Stimulated activated CD4-positive, alpha-beta T cell treated with anti-CD3 and anti-CD28 coated beads, Interleukin-4, amount 100 ng/mL, for 48 hours (primary cell): ENCODE data around the gene ARIH1.

ENCODE experiments used
- DNase-seq, 2 donors: peaks; one replicate each; pipeline ENCODE4 v3.0.0-alpha.2; 2020; ENCODE audit warnings: low read depth in 2 of 2

Gene ARIH1

DNA sequence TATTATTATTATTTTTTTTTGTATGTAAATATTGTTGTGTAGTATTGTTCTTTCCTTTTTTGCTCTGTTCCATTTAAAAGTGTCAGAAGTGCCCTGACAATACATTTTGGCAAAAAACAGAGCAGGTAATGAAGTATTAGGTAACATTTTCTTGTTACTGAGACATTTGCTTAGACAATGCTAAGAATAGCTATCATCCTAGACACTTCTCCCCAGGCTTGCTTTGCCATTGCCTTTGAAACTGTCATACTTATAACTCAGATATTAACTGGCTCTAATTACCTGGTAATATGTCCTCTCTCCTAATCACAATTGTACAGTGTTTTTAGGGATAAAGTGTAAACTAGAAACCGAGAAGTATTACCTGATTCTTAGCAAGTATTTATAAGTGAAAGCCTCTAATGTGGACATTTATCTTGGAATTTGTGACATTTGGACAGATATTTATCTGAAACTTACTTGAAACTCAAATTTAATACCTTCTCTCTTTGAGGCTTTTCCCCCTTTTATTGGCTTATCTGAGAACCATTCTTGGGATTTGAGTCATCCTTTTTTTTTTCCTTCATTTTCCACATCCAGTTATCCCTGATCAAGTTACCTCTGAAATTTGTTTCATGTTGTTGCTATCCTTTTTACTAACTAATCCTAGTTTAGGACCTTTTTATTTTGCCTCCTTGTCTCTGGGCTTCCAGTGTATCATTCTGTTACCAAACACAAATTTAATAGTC, 13.1 kb downstream of the ARIH1 start:
- DNase-seq, result no peak

DNA sequence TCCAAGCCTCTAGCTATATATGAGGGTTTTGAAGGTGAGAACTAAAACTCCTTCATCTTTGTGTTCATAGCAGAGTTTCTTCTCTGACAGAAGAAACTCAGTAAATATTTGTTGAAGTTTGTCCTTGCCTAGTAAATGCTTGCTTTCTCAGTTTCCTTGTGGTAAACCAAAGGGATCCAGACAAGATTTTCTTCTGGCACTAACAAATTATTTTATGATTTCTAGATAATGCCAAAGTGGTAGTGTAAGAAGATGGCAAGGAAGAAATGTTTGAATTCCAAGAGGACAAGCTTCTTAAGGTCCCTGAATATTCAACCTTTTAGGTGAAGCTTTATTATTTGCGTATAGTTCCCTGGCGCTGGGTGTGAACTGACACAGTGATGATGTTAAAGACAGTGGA, 14.4 kb downstream of the ARIH1 start:
- no peak for DNase-seq

DNA sequence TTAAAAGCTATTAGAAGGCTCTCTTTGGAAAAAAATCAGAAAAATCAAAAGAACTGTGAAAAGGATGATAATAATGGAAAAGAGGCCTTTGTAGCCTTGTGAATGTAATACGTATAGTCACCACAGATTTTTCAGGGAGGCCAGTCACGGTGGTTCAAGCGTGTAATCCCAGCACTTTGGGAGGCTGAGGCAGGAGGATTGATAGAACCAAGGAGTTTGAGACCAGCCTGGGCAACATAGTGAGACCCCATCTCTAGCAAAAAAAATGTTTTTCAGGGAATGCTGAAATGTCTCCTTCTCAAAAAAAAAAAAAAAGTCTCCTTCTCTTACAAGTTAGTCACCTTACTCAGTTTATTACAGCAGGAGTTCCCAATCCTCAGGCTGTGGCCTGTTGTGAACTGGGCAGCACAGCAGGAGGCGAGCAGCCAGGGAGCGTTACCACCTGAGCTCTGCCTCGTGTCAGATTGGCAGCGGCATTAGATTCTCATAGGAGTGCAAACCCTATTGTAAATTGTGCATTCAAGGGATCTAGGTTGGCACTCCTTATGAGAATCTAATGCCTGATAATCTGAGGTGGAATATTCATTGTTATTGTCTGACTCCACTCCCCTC, 15.9 kb downstream of the ARIH1 start:
- no peak for DNase-seq

DNA sequence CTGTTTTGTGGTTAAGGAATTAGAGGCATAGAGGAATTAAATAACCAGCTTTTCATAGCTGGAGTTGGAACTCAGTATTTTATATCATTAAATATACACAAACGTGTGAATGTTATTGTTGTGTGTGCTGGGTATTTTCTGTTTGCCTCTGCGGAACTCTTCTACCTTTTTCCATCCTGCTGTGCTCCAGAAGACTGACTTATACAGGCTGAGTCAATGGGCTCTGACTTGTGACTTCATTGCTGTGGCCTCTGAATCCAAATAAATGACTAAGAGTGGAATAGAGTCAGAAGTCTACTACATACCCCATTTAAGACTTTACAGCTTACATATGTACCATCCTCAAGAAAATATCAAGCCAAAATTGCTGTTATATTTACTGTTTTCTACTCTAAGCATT, 17.6 kb downstream of the ARIH1 start:
- no peak for DNase-seq

DNA sequence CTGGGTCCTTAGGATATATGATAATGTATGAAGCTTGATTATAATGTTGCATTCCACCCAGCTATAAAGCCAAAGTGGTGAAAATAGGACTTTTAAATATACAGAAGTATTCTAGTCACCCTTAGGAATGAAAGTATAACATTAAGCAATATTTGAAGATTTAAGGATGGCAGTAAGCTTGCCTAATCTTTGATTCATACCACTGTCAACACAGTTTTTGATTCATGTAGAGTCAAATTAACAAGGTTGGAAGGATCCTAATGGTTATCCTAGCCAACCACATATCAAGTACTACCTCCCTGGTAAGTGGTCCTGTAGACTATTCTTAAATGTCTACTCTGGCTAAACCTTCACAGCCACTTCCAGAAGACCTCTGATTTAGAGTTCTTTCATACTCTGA, 18.6 kb downstream of the ARIH1 start:
- DNase-seq, result no peak

DNA sequence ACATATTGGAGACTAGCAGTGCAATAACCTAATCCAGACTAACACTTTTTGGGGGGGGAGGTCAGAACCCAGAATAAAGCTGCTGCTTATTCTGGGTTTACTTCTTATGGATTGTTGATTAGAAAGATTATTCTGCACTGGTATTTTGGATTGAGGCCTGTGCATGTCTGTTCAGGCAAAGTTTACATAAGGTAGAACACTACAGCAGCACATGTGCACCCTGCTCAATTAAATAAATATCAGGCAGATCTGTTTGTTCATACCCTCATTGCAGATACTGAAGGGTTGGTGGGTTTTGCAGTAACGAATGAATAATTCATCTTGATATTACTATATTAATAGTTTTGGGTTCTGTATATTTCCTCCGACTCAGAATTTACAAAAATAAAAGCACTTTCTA, 19.1 kb downstream of the ARIH1 start:
- DNase-seq, result no peak

DNA sequence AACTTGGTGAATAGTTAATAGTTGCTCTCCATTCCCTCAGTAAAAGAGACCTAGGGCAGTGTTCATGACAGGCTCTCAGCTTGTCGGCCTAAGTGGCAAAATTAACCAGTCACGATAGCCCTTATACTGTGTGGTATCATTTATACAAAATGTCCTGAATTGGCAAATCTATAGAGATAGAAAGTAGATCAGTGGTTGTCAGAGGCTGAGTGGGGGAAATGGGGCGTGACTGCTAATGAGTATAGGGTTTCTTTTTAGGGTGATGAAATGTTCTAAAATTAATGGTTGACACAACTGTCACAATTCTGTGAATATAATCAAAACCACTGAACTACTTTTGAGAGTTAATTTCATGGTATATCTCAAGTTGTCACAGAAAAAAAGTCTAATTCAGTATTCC, 20.9 kb downstream of the ARIH1 start:
- DNase-seq, result no peak

DNA sequence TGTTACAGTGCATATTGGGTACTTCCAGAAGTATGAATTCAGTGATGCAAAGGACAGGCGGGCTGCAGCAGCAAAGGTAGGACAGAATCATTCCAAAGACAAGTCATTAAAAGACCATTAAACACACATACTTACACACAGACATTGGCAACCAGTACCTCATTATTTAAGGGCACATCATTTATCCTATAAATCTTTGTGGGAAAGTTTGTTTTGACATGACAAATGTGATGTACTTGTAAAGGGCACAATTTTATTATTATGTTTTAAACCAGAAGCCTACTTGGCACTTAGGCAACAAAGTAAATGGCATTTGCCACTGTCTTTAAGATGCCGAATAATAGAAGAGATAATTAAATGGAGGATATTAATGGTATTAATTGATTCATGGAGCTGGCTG, 22.7 kb downstream of the ARIH1 start:
- no peak for DNase-seq

DNA sequence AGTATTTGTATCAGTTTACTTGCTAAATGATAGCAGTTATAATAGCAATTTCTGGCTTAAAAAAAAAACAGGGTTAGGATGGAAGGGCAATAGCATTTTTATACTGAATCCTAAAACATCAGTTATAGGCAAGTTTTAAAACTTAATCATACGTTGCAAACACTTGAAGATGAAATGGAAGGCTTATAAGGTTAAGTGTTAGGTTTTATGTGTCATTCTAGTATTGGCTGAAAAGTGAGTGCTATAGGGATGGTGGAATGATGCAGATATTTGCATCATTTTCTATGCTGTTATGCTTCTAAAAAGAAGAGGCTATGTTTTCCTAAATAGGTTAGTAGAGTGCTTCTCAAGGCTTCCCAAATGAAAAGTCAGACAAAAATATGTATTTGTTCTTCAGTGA, 23.3 kb downstream of the ARIH1 start:
- no peak for DNase-seq

DNA sequence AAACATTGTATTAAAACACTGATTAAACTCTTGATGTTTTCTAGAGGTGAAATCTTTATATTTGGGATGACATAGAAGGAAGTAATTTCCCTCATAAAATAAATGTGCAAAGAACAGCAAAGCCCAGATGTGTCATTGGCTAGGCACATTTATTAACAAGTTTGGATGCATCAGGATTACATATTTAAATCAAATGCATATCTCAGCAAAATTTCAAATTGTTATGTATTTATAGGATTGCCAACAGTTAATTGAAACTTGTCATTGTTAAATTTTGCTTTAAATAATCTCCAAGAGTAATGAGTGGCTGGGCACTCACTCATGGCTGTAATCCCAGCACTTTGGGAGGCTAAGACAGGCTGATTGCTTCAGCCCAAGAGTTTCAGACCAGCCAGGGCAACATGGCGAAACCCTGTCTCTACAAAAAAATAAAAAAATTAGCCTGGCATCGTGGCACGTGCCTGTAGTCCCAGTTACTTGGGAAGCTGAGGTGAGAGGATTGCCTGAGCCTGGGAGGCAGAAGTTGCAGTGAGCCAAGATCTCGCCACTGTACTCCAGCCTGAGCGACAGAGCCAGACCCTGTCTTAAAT, 28.2 kb downstream of the ARIH1 start:
- no peak for DNase-seq

DNA sequence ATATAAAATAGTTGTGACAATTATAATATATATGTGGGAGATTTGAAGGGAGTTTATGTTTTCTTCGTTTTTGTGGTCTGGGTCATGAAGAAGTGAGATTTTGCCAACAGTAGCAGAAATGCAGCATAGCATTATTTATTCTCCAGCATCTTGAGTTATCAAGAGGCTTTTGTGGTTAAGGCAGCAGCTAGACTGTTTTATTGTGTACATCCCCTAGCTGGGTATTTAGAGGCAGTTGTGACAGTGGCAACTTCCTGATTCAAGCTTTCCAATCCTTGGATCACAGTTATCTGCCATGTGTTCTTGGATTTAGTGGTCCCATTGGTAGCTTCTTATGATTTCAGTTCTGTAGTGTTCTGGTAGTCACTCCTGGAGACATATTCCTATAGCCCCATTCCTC, 29.0 kb downstream of the ARIH1 start:
- DNase-seq, result no peak

DNA sequence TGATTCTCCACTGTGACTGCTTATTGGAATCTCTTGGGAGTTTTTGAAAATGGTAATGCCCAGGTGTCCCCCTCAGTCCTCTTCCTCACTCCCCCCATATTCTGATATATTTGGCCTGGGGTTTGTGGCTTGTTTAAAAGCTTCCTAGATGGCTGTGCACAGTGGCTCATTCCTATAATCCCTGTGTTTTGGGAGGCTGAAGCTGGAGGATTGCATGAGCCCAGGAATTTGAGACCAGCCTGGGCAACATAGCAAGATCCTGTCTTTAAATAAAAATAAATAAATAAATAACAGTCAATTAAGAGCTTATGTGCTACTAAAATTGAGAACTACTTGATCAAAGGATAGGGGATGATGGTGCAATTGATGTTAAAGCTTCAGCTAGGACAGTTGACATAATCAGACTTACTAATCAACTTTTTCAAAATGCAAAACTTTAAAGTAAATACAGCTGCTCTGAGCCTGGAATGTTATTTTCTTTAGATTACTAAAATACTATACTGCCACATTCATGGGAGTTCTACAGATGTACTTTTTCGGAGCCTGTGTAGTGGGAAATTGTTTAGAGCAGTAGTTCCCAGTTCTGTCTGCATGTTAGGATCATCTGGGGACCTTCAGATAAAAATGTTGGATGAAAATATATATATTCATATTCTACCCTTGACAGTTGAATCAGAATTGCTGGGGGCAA, 33.4 kb downstream of the ARIH1 start:
- no peak for DNase-seq

DNA sequence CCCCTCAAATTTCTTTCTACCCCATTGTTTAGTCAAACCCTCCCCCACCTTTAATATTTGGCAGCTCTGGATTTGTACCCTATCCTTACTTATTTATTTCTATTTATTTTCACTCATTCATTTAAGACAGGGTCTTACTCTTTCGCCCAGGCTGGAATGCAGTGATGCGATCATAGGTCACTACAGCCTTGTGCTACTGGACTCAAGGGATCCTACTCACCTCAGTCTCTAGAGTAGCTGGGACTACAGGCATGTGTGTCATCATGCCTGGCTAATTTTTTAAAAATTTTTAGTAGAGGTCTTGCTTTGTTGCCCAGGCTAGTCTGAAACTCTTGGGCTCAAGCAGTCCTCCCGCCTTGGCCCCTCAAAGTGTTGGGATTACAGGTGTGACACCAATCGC, 35.4 kb downstream of the ARIH1 start:
- DNase-seq, result no peak

DNA sequence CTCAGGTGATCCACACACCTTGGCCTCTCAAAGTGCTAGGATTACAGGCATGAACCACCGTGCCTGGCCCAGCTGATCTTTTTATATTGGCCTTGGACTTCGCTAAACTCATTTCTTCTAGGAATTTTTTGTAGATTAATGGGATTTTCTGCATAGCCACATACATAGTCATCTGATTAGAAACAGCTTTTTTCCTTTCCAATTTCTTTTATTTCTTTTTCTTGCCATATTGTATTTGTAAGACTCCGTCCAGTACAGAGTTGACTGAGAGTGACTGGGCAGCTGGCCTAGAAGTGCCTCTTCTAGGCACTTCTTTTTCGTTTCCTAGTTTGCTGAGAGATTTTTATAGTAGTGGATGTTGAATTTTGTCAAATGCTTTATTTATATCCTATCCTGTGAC, 37.4 kb downstream of the ARIH1 start:
- no peak for DNase-seq

DNA sequence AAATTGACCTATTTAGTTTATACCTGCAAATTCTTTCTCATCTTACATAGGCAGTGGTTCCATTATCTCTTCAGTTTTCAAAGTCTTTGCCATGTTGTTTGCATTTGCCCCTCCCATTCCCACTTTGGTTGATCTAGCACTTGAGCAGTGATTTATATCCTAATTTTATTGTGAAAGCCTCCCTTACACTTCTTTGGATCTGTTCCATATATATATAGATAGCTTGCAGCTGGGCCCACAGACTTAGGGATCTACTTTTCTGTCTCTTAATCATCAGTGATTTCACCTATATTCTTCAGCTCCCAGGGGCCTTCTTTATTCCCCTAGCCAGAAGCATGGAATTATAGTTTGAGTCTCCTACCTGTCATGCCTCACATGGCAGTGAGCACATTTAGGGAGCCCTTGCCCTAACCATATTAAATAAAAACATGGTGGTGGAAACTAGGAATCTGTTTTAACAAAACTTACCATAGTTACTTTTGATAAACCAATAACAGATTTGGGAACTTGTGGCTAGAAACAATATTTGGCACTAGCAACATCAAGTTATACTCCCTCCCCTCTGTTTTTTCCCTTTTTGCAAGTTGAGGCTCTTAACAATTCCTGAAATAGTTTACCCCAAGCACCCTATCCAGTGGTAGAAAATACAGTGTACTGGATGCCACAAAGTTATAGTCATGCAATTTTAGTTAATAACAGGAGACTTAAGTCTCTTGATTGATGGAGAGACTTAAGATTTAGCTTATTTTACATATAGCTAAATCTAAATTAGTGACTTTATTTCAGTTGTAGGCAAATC, 41.7 kb downstream of the ARIH1 start:
- DNase-seq, result no peak

DNA sequence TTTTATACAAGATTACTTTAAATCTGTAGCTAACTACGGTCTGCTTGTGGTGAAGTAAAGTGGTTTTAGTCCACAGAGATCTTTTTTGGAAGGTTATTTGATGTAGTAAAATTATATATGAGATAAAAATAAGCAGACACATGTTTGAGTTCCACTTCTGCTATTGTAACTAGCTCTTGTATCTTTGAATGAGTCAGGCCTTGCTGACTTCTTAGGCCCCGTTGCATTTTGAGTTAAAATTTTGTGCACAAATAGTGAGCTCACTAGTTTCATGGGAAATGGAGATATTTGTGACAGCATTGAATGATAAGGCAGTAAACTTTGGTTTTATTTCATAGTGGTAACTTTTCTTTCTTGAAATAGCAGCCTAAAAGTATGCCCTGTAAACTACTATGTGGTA, 42.6 kb downstream of the ARIH1 start:
- no peak for DNase-seq

DNA sequence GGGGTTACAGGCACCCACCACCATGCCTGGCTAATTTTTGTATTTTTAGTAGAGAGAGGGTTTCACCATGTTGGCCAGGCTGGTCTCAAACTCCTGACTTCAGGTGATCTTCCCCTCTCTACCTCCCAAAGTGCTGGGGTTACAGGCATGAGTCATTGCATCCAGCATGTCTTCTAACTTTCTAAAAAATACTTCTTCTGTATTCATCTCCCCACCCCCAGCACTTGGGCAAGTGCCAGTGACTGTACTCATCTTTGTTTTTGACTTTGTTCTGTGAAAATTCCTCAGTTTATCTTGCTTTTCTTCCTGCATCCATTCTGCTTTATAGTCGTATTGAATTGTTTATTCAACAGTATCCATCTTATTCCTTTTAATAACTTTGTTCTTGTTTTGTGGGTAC, 47.6 kb downstream of the ARIH1 start:
- DNase-seq, result no peak

DNA sequence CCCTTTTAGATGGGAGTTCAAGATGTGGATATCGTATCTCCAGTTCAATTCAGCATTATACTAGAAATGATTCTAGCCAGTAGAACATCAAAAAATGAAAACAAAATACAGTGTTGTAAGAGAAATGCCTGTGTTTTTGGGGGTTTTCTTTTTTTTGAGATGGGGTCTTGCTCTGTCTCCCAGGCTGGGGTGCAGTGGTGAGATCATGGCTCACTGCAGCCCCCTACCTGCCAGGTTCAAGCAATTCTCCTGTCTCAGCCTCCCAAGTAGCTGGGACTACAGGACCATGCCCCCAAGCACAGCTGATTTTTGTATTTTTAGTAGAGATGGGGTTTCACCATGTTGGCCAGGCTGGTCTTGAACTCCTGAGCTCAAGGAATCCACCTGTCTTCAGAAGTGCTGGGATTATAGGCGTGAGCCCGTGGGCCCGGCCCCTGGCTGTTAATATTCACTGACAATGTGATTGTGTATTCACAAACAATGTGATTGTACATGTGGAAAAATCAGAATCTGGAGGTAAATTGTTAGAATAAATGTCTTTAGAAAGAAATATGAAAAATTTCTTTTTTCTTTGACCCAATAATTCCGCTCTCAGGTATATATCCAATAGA, 59.0 kb downstream of the ARIH1 start:
- DNase-seq, result no peak

DNA sequence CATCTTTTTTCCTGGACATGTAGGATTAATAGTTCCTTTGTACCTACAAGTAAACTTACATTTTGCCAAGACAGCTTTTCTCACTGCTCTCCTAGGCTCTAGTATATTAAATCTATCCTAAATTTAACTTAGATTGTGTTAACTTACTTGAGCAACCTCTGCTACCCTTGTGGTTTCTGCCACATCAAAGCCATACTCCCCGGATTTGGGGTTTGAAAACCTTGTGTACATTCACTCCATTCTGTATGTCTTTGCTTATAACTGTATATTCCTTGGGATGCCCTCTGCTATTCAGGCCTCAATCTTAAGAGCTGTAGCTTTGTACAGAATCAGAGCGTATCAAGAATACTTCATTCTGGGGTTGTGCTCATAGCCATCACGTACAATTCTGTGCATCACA, 60.4 kb downstream of the ARIH1 start:
- peak in 1 of 2 donors; percentile 7 for DNase-seq

DNA sequence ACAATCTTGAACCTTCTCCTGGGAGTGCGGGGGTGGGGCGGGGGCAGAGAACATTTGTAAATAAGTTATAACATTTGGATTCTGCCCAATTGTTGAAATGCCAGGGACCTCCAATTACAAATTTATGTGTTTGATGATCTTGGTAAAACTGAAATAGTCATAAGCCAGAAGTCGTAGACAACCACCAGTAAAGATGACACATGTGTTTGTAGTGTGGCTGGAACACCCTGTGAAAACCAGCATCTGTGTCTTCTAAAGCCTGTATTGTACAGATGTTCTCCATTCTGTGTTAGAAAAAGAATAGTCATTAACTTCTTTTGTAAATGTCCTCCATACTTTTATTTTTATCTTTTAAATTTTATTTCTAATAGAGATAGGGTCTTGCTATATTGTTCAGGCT, 61.8 kb downstream of the ARIH1 start:
- no peak for DNase-seq

DNA sequence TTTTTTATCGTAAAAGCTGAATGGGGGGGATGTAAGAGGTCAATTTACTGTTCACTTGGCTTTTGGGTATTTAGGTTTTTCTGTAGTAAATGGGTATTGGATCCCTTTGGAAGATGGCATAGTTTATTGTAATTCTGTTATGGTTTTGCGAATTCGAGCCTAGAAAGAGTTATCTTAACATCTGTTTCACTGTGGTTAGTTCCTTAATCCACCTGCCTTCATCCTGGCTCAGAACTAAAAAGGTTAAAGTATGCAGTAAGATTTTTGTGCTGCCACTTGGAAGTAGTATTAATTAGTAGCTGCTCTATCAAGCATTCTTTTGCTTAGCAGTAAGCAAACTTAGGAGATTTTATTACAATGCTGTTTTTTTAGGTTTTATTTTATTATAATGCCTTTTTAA, 62.4 kb downstream of the ARIH1 start:
- DNase-seq, result no peak

DNA sequence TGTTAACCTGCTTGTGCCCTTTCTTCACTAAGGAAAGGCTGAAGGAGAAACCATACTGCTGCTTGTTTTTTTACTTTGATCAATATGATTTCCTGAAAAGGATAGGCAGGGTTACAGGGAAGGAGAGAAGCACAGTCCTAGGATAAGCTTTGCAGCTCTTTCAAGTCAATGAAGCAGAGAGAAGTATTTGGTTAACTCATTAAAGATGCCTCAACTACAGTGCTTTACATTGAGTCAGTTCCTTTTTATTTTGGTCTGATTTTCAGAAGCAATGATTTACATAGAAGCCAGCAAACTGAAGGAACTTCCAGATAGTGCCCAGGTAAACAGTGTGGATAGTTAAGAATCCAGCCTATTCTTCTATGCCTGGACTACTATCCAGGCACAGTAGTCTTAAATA, 64.8 kb downstream of the ARIH1 start:
- DNase-seq, result no peak
